Measurements from ENCODE around the gene LHFPL6.

LHFPL6 gene

GRCh38 chr13:39586958-39587605, 15.9 kb downstream of the LHFPL6 start:
- no peak overlapping the region for H3K4me3 ChIP-seq (replicated peaks; ENCODE audit: low read depth, low read length)
- no peak for TF ChIP-seq CTCF (IDR thresholded peaks at IDR 0.05; ENCODE audit: low read depth, low read length, missing control alignments)
- DNase-seq (ENCODE audit: extremely low read depth, low read depth) = no peak

GRCh38 chr13:39586151-39586550, 16.8 kb downstream of the LHFPL6 start:
- DNase-seq (ENCODE audit: extremely low read depth, low read depth) = no peak
- H3K4me3 ChIP-seq (replicated peaks; ENCODE audit: low read depth, low read length) = no peak overlapping the region
- TF ChIP-seq CTCF (IDR thresholded peaks at IDR 0.05; ENCODE audit: low read depth, low read length, missing control alignments) = no peak

GRCh38 chr13:39585219-39585618, 17.8 kb downstream of the LHFPL6 start:
- no peak overlapping the region for H3K4me3 ChIP-seq (replicated peaks; ENCODE audit: low read depth, low read length)
- DNase-seq (ENCODE audit: extremely low read depth, low read depth) = no peak
- TF ChIP-seq CTCF (IDR thresholded peaks at IDR 0.05; ENCODE audit: low read depth, low read length, missing control alignments) = no peak

- TF ChIP-seq CTCF (IDR thresholded peaks at IDR 0.05; ENCODE audit: low read depth, low read length, missing control alignments) = no peak
- no peak overlapping the region for H3K4me3 ChIP-seq (replicated peaks; ENCODE audit: low read depth, low read length)
- no peak for DNase-seq (ENCODE audit: extremely low read depth, low read depth)
Measured at GRCh38 chr13:39580881-39581575, 22.0 kb downstream of the LHFPL6 start.

GRCh38 chr13:39578821-39579291, 24.1 kb downstream of the LHFPL6 start:
- TF ChIP-seq CTCF (IDR thresholded peaks at IDR 0.05; ENCODE audit: low read depth, low read length, missing control alignments) = no peak
- no peak for DNase-seq (ENCODE audit: extremely low read depth, low read depth)

GRCh38 chr13:39577838-39578491, 25.0 kb downstream of the LHFPL6 start:
- TF ChIP-seq CTCF (IDR thresholded peaks at IDR 0.05; ENCODE audit: low read depth, low read length, missing control alignments) = no peak
- H3K4me3 ChIP-seq (replicated peaks; ENCODE audit: low read depth, low read length) = no peak overlapping the region
- DNase-seq (ENCODE audit: extremely low read depth, low read depth) = no peak

More at GRCh38 chr13:39578821-39579291, 24.1 kb downstream of the LHFPL6 start:
- no peak overlapping the region for H3K4me3 ChIP-seq (replicated peaks; ENCODE audit: low read depth, low read length)

Data from HFF-Myc (cell line).